ENCODE data around the gene CNGA4.

CNGA4 gene

DNA sequence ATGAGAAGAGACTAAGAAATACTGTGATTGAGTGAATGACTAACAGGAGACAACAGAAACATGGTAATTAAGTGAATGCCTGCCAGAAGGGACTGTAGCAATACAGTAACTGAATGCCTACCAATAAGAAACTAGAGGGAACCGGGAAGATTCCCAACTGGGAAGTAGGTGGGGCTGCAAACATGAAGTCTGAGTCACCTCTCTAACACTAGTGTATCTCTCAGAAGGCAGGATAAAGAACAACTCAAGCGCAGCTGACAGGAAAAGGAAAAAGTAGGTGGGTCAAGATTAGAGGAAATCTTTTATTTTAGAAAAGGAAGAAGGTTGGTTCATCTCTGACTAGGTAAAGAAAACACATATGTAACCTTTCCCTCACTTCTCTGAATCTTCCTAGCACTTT, 19.5 kb upstream of the CNGA4 start:
- peak; percentile 96 for DNase-seq (ENCODE audit: low read depth)
- TF ChIP-seq, protein P1, sequence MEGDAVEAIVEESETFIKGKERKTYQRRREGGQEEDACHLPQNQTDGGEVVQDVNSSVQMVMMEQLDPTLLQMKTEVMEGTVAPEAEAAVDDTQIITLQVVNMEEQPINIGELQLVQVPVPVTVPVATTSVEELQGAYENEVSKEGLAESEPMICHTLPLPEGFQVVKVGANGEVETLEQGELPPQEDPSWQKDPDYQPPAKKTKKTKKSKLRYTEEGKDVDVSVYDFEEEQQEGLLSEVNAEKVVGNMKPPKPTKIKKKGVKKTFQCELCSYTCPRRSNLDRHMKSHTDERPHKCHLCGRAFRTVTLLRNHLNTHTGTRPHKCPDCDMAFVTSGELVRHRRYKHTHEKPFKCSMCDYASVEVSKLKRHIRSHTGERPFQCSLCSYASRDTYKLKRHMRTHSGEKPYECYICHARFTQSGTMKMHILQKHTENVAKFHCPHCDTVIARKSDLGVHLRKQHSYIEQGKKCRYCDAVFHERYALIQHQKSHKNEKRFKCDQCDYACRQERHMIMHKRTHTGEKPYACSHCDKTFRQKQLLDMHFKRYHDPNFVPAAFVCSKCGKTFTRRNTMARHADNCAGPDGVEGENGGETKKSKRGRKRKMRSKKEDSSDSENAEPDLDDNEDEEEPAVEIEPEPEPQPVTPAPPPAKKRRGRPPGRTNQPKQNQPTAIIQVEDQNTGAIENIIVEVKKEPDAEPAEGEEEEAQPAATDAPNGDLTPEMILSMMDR (conservative IDR thresholded peaks at IDR 0.05; ENCODE audit: control insufficient read depth, insufficient read depth, low read depth, low read length): no peak
- no peak overlapping the region for H3K4me3 ChIP-seq (ENCODE audit: control insufficient read depth, low read depth, low read length)

DNA sequence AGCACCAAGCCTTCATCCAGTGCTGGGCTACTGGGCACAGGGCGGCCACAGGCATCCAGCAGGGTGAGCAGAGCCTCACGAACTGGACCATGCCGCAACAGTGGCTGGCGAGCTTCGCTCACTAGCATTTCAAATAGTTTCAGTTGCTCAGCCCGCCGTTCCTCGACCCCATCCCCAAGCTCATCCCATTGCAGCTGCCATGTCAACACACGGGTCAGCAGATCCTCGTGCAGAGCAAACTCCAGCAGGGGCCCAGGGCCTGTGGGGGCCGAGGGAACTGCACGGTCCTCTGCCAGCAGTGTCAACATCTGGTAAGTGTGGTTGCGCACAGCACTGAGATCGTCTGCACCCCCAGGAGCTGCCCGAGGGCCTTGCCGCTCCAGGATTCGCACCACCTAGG, 15.0 kb upstream of the CNGA4 start:
- TF ChIP-seq, protein P1 (conservative IDR thresholded peaks at IDR 0.05; ENCODE audit: control insufficient read depth, insufficient read depth, low read depth, low read length): no peak
- DNase-seq (ENCODE audit: low read depth): no peak
- H3K4me3 ChIP-seq (ENCODE audit: control insufficient read depth, low read depth, low read length): no peak overlapping the region

DNA sequence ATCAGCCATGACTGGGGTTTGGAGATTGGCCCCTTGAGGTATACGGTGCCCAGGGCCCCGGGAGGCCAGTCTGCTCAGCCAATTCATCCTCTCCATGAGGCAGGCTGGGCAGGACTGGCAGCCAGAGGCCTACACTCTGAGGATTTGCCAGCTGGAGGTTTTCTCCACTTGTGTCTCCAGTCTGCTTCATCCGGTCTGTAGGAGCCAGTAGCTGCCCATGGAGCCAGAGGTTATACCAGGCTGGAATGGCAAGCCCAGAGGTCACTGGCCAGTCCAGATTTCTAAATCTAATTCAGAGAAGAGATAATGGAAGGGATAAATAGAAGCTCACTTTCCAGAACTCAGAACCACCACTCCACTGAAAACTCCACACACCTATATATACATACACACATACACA, 14.5 kb upstream of the CNGA4 start:
- TF ChIP-seq, protein P1 (conservative IDR thresholded peaks at IDR 0.05; ENCODE audit: control insufficient read depth, insufficient read depth, low read depth, low read length): no peak
- H3K4me3 ChIP-seq (ENCODE audit: control insufficient read depth, low read depth, low read length): no peak overlapping the region
- DNase-seq (ENCODE audit: low read depth): no peak

DNA sequence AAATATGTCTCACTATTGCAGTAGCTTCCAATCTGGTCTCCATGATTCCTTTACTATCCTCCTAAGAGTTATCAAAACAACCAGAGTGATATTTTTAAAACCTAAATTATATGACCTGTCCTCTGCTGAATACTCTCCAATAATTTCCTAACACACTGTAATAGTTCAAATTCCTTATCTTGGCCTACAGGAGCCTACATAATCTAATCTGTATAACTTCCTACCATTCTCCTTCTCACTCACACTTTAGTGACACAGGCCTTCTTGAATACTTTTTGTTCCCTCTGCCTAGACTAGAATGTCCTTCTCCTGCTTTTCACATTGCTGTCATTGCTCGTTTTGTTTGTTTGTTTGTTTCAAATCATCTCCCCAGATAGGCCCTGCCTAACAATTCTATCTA, 13.9 kb upstream of the CNGA4 start:
- TF ChIP-seq, protein P1 (conservative IDR thresholded peaks at IDR 0.05; ENCODE audit: control insufficient read depth, insufficient read depth, low read depth, low read length): no peak
- no peak for DNase-seq (ENCODE audit: low read depth)
- no peak overlapping the region for H3K4me3 ChIP-seq (ENCODE audit: control insufficient read depth, low read depth, low read length)

DNA sequence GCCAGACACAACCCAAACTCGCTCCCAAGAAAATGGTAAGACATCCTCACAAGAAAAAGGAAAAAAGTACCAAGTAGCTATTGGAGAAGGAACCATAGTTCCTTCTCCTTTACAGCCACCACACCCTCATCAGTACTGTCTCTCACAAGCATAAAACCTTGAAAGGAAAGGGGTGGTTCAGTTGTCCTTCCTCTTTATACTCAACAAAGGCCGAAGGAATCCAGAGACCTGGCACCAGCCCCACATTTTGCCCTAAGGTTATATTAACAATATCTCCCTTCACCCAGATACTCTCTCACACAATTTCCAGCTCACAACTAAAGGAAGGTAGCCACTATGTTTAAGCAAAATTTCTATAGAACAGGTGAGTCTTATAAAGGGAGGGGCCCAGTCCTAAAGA, 13.0 kb upstream of the CNGA4 start:
- no peak for DNase-seq (ENCODE audit: low read depth)

DNA sequence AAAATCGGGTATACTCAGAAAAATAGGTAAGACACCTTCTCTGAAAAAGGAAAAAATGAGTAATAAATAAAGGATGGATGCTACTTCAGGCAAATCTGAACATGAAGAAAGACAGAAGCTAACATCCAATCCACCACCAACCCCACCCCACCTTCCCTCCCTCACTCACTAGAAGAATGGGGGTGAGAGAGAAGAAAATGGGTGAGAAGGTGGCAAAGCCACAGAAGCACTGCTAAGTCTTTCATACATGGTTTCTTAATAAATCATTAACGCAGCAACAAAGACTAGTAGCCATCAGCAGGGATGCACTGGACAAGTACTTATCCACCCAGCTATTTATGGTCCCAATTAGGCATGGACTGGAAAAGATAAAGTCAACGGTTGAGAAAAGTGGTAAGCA, 10.4 kb upstream of the CNGA4 start:
- H3K4me3 ChIP-seq (ENCODE audit: control insufficient read depth, low read depth, low read length): no peak overlapping the region
- DNase-seq (ENCODE audit: low read depth): no peak
- TF ChIP-seq, protein P1 (conservative IDR thresholded peaks at IDR 0.05; ENCODE audit: control insufficient read depth, insufficient read depth, low read depth, low read length): no peak

More for the DNA sequence above, 13.0 kb upstream of the CNGA4 start:
- H3K4me3 ChIP-seq (ENCODE audit: control insufficient read depth, low read depth, low read length): no peak overlapping the region
- TF ChIP-seq, protein P1 (conservative IDR thresholded peaks at IDR 0.05; ENCODE audit: control insufficient read depth, insufficient read depth, low read depth, low read length): no peak

DNA sequence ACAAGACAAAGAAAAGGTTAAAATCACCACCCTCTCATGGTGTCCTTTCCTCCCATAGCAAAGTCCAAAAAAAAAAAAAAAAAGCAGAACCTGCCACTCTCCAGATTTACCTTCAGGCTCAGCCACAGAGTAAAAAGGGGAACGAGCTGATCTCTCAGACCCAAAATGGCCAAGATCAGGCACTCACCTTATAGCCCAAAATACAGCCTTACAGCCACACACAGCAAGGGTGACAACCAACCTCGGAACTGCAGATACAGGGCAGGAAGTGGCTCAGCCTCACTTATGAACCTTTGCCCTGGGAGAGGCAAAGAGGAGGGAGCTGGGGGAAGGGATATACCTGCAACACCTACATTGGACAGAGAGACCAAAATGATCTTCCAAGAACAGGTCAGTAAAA, 9.0 kb upstream of the CNGA4 start:
- DNase-seq (ENCODE audit: low read depth): no peak
- TF ChIP-seq, protein P1 (conservative IDR thresholded peaks at IDR 0.05; ENCODE audit: control insufficient read depth, insufficient read depth, low read depth, low read length): no peak
- H3K4me3 ChIP-seq (ENCODE audit: control insufficient read depth, low read depth, low read length): no peak overlapping the region

Data from fibroblast of mammary gland (primary cell).